Measurements from ENCODE around the gene RIOK3.
A peak's percentile ranks its signal among the peaks of the same experiment; 100 is the strongest.
"Not testable (repeated sequence)": the region's sequence is repeated elsewhere in the genome, so short reads cannot be mapped to it uniquely, and the experiment has no call there.

RIOK3 gene

DNA sequence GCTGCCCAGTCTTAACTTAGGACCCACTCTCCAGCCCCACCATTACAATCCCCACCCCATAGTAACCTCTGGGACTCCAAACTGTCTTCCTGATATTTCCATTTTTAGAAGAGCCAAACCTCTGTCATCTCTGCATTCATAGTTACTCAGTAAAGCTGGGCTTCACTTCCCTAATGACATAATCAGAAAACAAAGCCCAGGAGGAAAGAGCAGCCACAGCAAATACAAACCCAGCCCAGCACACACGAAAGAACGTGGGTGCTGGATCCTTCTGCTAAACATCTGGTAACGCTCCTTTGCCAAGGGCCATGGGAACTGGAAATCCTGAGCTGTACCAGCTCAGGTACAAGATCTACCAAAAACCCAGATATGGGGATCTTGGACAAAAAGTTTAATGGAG, 36.8 kb upstream of the RIOK3 start:
- DNase-seq (ENCODE audit: low spot score), result no peak
- TF ChIP-seq, protein P1, sequence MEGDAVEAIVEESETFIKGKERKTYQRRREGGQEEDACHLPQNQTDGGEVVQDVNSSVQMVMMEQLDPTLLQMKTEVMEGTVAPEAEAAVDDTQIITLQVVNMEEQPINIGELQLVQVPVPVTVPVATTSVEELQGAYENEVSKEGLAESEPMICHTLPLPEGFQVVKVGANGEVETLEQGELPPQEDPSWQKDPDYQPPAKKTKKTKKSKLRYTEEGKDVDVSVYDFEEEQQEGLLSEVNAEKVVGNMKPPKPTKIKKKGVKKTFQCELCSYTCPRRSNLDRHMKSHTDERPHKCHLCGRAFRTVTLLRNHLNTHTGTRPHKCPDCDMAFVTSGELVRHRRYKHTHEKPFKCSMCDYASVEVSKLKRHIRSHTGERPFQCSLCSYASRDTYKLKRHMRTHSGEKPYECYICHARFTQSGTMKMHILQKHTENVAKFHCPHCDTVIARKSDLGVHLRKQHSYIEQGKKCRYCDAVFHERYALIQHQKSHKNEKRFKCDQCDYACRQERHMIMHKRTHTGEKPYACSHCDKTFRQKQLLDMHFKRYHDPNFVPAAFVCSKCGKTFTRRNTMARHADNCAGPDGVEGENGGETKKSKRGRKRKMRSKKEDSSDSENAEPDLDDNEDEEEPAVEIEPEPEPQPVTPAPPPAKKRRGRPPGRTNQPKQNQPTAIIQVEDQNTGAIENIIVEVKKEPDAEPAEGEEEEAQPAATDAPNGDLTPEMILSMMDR (IDR thresholded peaks at IDR 0.05; ENCODE audit: borderline replicate concordance, control extremely low read depth, extremely low read depth, insufficient read depth, missing control alignments), result no peak
- in situ Hi-C loops (cut with MboI; ENCODE audit: low sequenced_read_pairs, unreplicated experiment), result no loop called here

GRCh38 chr18:23421277-23421676, 31.8 kb upstream of the RIOK3 start:
- no peak for DNase-seq (ENCODE audit: low spot score)
- TF ChIP-seq, protein P1 (IDR thresholded peaks at IDR 0.05; ENCODE audit: borderline replicate concordance, control extremely low read depth, extremely low read depth, insufficient read depth, missing control alignments), result no peak
- in situ Hi-C loops (cut with MboI; ENCODE audit: low sequenced_read_pairs, unreplicated experiment), result no loop called here

DNA sequence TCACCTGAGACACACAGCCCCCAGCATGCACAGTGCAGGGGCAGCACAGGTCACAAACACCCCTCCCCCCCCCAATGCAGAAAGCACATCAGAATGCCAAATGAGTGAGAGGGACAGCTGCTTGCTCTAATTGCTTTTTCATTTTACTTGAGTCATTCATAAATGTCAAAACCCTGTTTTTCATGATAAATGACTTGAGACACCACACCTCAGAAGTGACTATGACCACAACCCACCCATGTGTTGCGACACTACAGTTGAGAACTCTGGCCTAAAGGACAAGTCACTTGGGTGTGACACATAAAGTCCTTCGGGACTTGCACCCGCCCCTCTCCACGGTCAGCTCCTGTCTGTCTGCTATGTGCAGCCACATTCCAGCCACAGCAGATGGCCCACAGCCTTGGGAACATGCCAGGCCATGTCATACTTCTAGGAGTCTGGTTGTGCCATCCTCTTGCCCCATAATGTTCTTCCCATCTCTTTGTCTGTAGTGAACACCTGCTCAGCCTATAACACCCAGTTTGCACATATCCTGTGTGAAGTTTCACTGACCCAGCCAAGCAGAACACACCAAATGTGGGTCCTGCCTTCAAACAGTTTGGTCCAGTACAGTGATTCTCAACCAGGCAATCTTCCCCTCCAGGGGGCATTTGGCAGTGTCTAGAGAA, 30.2 kb upstream of the RIOK3 start:
- DNase-seq (ENCODE audit: low spot score), result peak; percentile 46
- in situ Hi-C loops (cut with MboI; ENCODE audit: low sequenced_read_pairs, unreplicated experiment), result no loop called here
- TF ChIP-seq, protein P1 (IDR thresholded peaks at IDR 0.05; ENCODE audit: borderline replicate concordance, control extremely low read depth, extremely low read depth, insufficient read depth, missing control alignments), result no peak

DNA sequence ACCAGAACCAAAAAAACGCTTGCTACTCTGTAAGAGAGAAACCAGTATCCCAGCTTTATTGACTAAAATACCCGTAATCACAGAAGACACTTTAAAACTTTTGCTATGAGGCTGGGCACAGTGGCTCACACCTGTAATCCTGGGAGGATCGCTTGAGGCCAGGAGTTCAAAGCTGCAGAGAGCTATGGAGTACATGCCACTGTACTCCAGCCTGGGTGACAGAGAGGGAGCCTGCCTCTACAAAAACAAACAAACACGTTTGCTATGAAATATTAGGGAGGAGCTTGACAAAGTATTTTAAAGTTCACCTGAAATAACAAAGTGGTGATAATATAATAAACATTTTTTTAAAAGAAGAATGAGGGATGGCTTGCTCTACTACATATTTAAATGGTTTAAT, 28.5 kb upstream of the RIOK3 start:
- no peak for DNase-seq (ENCODE audit: low spot score)
- TF ChIP-seq, protein P1 (IDR thresholded peaks at IDR 0.05; ENCODE audit: borderline replicate concordance, control extremely low read depth, extremely low read depth, insufficient read depth, missing control alignments), result no peak
- in situ Hi-C loops (cut with MboI; ENCODE audit: low sequenced_read_pairs, unreplicated experiment), result no loop called here

DNA sequence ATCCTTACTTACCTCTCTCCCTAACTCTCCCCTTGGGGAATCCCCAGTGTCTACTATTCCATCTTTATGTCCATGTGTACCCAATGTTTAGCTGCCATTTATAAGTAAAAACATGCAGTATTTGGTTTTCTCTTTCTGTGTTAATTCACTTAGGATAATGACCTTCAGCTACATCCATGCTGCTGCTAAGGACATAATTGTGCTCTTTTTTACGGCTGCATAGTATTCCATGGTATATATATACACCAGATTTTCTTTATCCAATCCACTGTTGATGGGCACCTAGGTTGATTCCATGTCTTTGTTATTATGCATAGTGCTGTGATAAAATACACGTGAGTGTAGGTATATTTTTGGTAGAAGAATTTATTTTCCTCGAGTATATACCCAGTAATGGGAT, 24.3 kb upstream of the RIOK3 start:
- DNase-seq (ENCODE audit: low spot score), result no peak
- TF ChIP-seq, protein P1 (IDR thresholded peaks at IDR 0.05; ENCODE audit: borderline replicate concordance, control extremely low read depth, extremely low read depth, insufficient read depth, missing control alignments), result no peak
- in situ Hi-C loops (cut with MboI; ENCODE audit: low sequenced_read_pairs, unreplicated experiment), result no loop called here

- DNase-seq (ENCODE audit: low spot score); in situ Hi-C loops (cut with MboI; ENCODE audit: low sequenced_read_pairs, unreplicated experiment): not testable (repeated sequence)
These were observed 23.5 kb upstream of the RIOK3 start for GRCh38 chr18:23429538-23429937.

DNA sequence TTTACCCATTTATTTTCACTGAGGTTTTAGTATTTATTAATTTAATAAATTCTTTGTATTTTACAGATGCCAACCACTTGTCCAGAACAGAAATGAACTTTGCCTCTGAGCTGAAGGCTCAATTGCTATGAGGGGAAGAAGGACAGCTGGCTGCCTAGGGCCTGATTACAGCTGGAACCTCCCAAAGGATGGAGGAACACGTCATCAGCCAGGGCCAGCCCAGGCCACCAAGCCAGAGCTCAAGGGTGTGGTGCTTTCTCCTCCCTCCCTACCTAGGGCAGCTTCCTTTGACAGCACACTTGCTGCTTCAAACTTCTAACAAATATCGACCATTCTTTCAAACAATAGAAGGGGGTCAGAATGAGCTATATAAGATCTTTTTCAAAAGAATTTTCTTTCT, 19.7 kb upstream of the RIOK3 start:
- DNase-seq (ENCODE audit: low spot score), result no peak
- TF ChIP-seq, protein P1 (IDR thresholded peaks at IDR 0.05; ENCODE audit: borderline replicate concordance, control extremely low read depth, extremely low read depth, insufficient read depth, missing control alignments), result no peak
- in situ Hi-C loops (cut with MboI; ENCODE audit: low sequenced_read_pairs, unreplicated experiment), result no loop called here

All from GM13976 (cell line).